HCT116 (cell line): ENCODE results near the gene PLPPR3. TPM values are rescaled to one million over a fixed set of nuclear protein-coding genes. Genes with fewer than 3 reads are reported as not detected.

Experiments used
- ATAC-seq: fragments of 200-7000 bp; cut with Tn5 transposase; 2 replicates; pipeline ENCODE4 v1.9.1; 2020; ENCODE audit warnings: mild to moderate bottlenecking, moderate library complexity
- BruUV-seq: library from RNA; stranded (reverse); fragments of 400-500 nt; replicated peaks from 2 replicates; lab custom pipeline; 2021; lab: Mats Ljungman, UMichigan
- CTCF ChIA-PET: fragments of 300-600 bp; sonication (Branson Sonifier 250); formaldehyde crosslinking; loops from one replicate; lab custom pipeline; 2021; ENCODE audit warnings: antibody characterized with exemption; lab: Charles Lee
- POLR2A ChIA-PET: fragments of 300-600, 350-600 bp; sonication (Branson Sonifier 250); formaldehyde crosslinking; loops from one replicate; lab custom pipeline; 2021; ENCODE audit warnings: antibody characterized with exemption; lab: Charles Lee
- RAD21 ChIA-PET, 2 experiments: fragments of 300-600 bp; sonication (Branson Sonifier 250); formaldehyde crosslinking; loops; one replicate each; lab custom pipeline; 2023; ENCODE audit warnings: low total read pairs in 2 of 2; ENCODE audit not compliant: uncharacterized antibody in 2 of 2, unreplicated experiment in 2 of 2, low non-redundant PET in 1 of 2; lab: Charles Lee
- DNase-seq: peaks from one replicate; pipeline ENCODE4 v3.0.0-alpha.2; 2010; ENCODE audit warnings: low read depth, low spot score
- H2AFZ ChIP-seq: fragments of 200-600 bp; shearing (Covaris generic), sonication (generic); 2 replicates; pipeline ENCODE4 v1.6.1; 2017; ENCODE audit warnings: low read depth, mixed run types, mixed read lengths, antibody characterized with exemption, low read length; ENCODE audit not compliant: poor library complexity, severe bottlenecking
- H3K27ac ChIP-seq: 2 replicates; pipeline ENCODE4 v1.5.1; 2012; ENCODE audit warnings: low read depth, low read length
- H3K27me3 ChIP-seq: fragments of 200-600 bp; sonication (generic); 2 replicates; pipeline ENCODE4 v1.6.1; 2016; ENCODE audit warnings: mixed run types, low read length, mixed read lengths; ENCODE audit not compliant: insufficient read depth
- H3K36me3 ChIP-seq, 2 experiments: fragments of 200-500 bp in 1 of 2; fragments of 200-600 bp in 1 of 2; sonication (Bioruptor generic) in 1 of 2; sonication (generic) in 1 of 2; 2 replicates each; pipeline versions ENCODE4 v1.5.1 to v1.6.1; 2014 to 2016; ENCODE audit warnings: low read length in 2 of 2, inconsistent platforms in 1 of 2, mixed read lengths in 1 of 2, mixed run types in 1 of 2; ENCODE audit not compliant: insufficient read depth in 2 of 2, control insufficient read depth in 1 of 2
- H3K4me1 ChIP-seq, 2 experiments: fragments of 200-600 bp in 1 of 2; sonication (generic) in 1 of 2; 2 replicates each; pipeline versions ENCODE4 v1.5.1 to v1.6.1; 2012 to 2017; ENCODE audit warnings: low read length in 2 of 2, inconsistent platforms in 1 of 2, mild to moderate bottlenecking in 1 of 2, mixed read lengths in 1 of 2, mixed run types in 1 of 2, moderate library complexity in 1 of 2; ENCODE audit not compliant: insufficient read depth in 2 of 2, control insufficient read depth in 1 of 2
- H3K4me2 ChIP-seq: fragments of 200-600 bp; sonication (generic); 2 replicates; pipeline ENCODE4 v1.6.1; 2017; ENCODE audit warnings: mixed run types, low read length, mixed read lengths
- H3K4me3 ChIP-seq, 2 experiments: fragments of 200-600 bp in 1 of 2; sonication (generic) in 1 of 2; replicated peaks in 1 of 2; 2 replicates each; pipeline ENCODE4 v1.5.1; 2011 to 2016; ENCODE audit warnings: low read length in 2 of 2, control low read depth in 1 of 2, low read depth in 1 of 2, mild to moderate bottlenecking in 1 of 2, mixed read lengths in 1 of 2, mixed run types in 1 of 2
- H3K79me2 ChIP-seq: fragments of 200-600 bp; sonication (generic); 2 replicates; pipeline ENCODE4 v1.6.1; 2017; ENCODE audit warnings: mild to moderate bottlenecking, mixed run types, low read length, moderate library complexity, mixed read lengths; ENCODE audit not compliant: insufficient read depth
- H3K9ac ChIP-seq: fragments of 200-600 bp; sonication (generic); 2 replicates; pipeline ENCODE4 v1.6.1; 2016; ENCODE audit warnings: low read length, mixed read lengths
- H3K9me2 ChIP-seq: fragments of 200-600 bp; sonication (generic), shearing (Covaris generic); 2 replicates; pipeline ENCODE4 v1.6.1; 2017; ENCODE audit warnings: mixed run types, mild to moderate bottlenecking, moderate library complexity; ENCODE audit not compliant: insufficient read depth
- H3K9me3 ChIP-seq, 2 experiments: fragments of 200-500 bp in 1 of 2; fragments of 200-600 bp in 1 of 2; sonication (Bioruptor generic) in 1 of 2; sonication (generic) in 1 of 2; 2 replicates each; pipeline ENCODE4 v1.6.1; 2014 to 2017; ENCODE audit warnings: low read length in 2 of 2, mixed read lengths in 2 of 2, inconsistent platforms in 1 of 2, low read depth in 1 of 2, mild to moderate bottlenecking in 1 of 2, mixed run types in 1 of 2, moderate library complexity in 1 of 2; ENCODE audit not compliant: control insufficient read depth in 1 of 2, insufficient read depth in 1 of 2
- H4K20me1 ChIP-seq: fragments of 200-600 bp; sonication (generic), shearing (Covaris generic); 2 replicates; pipeline ENCODE4 v1.6.1; 2017; ENCODE audit warnings: mixed run types, mild to moderate bottlenecking, moderate library complexity; ENCODE audit not compliant: insufficient read depth
- EGR1 ChIP-seq: IDR thresholded peaks from 2 replicates; pipeline ENCODE4 v1.6.1; 2012; ENCODE audit warnings: low read depth
- ELF1 ChIP-seq: IDR thresholded peaks from 2 replicates; pipeline ENCODE4 v1.6.1; 2012; ENCODE audit warnings: low read depth, borderline replicate concordance
- EZH2 ChIP-seq: fragments of 200-600 bp; sonication (generic); IDR thresholded peaks from 2 replicates; pipeline ENCODE4 v1.6.1; 2017; ENCODE audit warnings: antibody characterized with exemption, mixed run types
- EZH2phosphoT487 ChIP-seq: fragments of 200-600 bp; IDR thresholded peaks from 2 replicates; pipeline ENCODE4 v1.6.1; 2018; ENCODE audit warnings: antibody characterized with exemption, borderline replicate concordance
- FOSL1 ChIP-seq: IDR thresholded peaks from 2 replicates; pipeline ENCODE4 v1.6.1; 2012; ENCODE audit warnings: low read depth
- POLR2A ChIP-seq: IDR thresholded peaks from 2 replicates; pipeline ENCODE4 v1.7.0; 2011; ENCODE audit warnings: borderline replicate concordance; ENCODE audit not compliant: insufficient read depth, insufficient read length; ENCODE audit errors: extremely low read depth
- POLR2AphosphoS5 ChIP-seq: IDR thresholded peaks from 2 replicates; pipeline ENCODE4 v1.6.1; 2011; ENCODE audit warnings: mild to moderate bottlenecking, low read depth, low read length, moderate library complexity
- SIN3A ChIP-seq: IDR thresholded peaks from 2 replicates; pipeline ENCODE4 v1.6.1; 2012; ENCODE audit warnings: low read depth
- SRF ChIP-seq: IDR thresholded peaks from 2 replicates; pipeline ENCODE4 v1.6.1; 2012; ENCODE audit warnings: low read depth
- TCF7L2 ChIP-seq: IDR thresholded peaks from 2 replicates; pipeline ENCODE4 v1.7.0; 2011; ENCODE audit warnings: borderline replicate concordance, inconsistent platforms; ENCODE audit not compliant: insufficient read depth, insufficient read length; ENCODE audit errors: extremely low read depth
- YY1 ChIP-seq: IDR thresholded peaks from 2 replicates; pipeline ENCODE4 v1.6.1; 2011; ENCODE audit warnings: low read length, low read depth, moderate library complexity, mild to moderate bottlenecking; ENCODE audit not compliant: insufficient replicate concordance; ENCODE audit errors: extremely low read depth
- ZFX ChIP-seq: fragments of 450-650 bp; IDR thresholded peaks from 2 replicates; pipeline ENCODE4 v1.6.1; 2017
- intact Hi-C: fragments of 100-400 bp; cut with micrococcal nuclease; formaldehyde crosslinking; loops from 2 replicates; pipeline ENCODE4 v1.10.0; 2022
- total RNA-seq: library from RNA; stranded (reverse); gene quantifications from one replicate; pipeline ENCODE4 v1.2.1, GENCODE V29; 2021; ENCODE audit not compliant: unreplicated experiment
- TF ChIP-seq, protein P1 (sequence below): IDR thresholded peaks from 2 replicates; pipeline ENCODE4 v1.6.1; 2012
- TF ChIP-seq, protein P2 (sequence below), 3 experiments: fragments of 200-600 bp in 1 of 3; sonication (generic) in 1 of 3; IDR thresholded peaks in 2 of 3; conservative IDR thresholded peaks in 1 of 3; 2 replicates each; pipeline ENCODE4 v1.5.1; 2012 to 2017; ENCODE audit warnings: low read depth in 2 of 3, low read length in 2 of 3, antibody characterized with exemption in 1 of 3, borderline replicate concordance in 1 of 3, control low read depth in 1 of 3, mild to moderate bottlenecking in 1 of 3, mixed read lengths in 1 of 3, mixed run types in 1 of 3, moderate library complexity in 1 of 3; ENCODE audit not compliant: insufficient read depth in 1 of 3
- TF ChIP-seq, protein P3 (sequence below): IDR thresholded peaks from 2 replicates; pipeline ENCODE4 v1.6.1; 2011; ENCODE audit warnings: mild to moderate bottlenecking, low read length, moderate library complexity; ENCODE audit not compliant: insufficient replicate concordance; ENCODE audit errors: extremely low read depth
- TF ChIP-seq, protein P4 (sequence below): IDR thresholded peaks from 2 replicates; pipeline ENCODE4 v1.6.1; 2012; ENCODE audit warnings: low read depth
- TF ChIP-seq, protein P5 (sequence below): IDR thresholded peaks from 2 replicates; pipeline ENCODE4 v1.6.1; 2012

The PLPPR3 gene
- total RNA-seq, 1 experiment from 2014 or later, result 0.27 TPM

DNA sequence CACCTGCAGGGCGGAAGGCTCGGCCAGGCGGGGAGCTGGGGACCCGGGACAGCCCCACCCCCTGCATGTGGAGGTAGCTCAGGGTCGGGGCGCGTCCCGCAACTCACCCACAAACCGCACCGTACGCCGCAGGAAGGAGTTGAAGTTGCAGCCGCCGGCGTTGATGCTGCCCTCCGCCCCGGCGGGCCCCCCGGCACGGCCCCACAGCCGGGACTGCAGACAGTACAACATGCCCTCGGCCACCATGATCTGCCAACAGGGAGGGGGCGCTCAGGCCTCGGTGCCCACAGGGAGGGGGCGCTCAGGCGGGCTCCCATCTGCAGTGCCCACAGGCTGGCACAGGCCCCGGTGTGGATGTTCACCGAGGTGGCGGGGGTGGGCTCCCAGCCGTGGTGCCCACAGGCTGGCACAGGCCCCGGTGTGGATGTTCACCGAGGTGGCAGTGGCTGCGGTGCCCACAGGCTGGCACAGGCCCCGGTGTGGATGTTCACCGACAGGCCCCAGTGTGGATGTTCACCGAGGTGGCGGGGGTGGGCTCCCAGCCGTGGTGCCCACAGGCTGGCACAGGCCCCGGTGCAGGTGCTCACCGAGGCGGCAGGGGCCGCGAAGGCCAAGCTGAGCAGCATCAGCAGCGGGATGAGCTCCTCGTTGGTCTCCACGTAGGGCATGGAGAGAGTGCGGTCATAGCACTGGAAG is 6.5 kb downstream of the PLPPR3 start:
- BruUV-seq, result no TSS peak
- peaks cover 5% of the 10 kb centered on the region; the same call in 1 of the 2 replicates for H4K20me1 ChIP-seq
- H3K9ac ChIP-seq, result no peak overlapping the region
- TF ChIP-seq, protein P1, sequence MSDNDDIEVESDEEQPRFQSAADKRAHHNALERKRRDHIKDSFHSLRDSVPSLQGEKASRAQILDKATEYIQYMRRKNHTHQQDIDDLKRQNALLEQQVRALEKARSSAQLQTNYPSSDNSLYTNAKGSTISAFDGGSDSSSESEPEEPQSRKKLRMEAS, result no peak
- TF ChIP-seq EGR1 (no peak), SIN3A (no peak), FOSL1 (no peak), EZH2 (no peak), ZFX (no peak), SRF (no peak), ELF1 (no peak), POLR2AphosphoS5 (no peak), POLR2A (no peak), YY1 (no peak), EZH2phosphoT487 (no peak), TCF7L2 (no peak)
- TF ChIP-seq, protein P2, sequence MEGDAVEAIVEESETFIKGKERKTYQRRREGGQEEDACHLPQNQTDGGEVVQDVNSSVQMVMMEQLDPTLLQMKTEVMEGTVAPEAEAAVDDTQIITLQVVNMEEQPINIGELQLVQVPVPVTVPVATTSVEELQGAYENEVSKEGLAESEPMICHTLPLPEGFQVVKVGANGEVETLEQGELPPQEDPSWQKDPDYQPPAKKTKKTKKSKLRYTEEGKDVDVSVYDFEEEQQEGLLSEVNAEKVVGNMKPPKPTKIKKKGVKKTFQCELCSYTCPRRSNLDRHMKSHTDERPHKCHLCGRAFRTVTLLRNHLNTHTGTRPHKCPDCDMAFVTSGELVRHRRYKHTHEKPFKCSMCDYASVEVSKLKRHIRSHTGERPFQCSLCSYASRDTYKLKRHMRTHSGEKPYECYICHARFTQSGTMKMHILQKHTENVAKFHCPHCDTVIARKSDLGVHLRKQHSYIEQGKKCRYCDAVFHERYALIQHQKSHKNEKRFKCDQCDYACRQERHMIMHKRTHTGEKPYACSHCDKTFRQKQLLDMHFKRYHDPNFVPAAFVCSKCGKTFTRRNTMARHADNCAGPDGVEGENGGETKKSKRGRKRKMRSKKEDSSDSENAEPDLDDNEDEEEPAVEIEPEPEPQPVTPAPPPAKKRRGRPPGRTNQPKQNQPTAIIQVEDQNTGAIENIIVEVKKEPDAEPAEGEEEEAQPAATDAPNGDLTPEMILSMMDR (IDR thresholded peaks at IDR 0.05 in 2 of 3, conservative IDR thresholded peaks at IDR 0.05 in 1 of 3; ENCODE audit: borderline replicate concordance in 1 of 3, insufficient read depth in 1 of 3, low read depth in 2 of 3, low read length in 2 of 3), result no peak
- TF ChIP-seq, protein P3, sequence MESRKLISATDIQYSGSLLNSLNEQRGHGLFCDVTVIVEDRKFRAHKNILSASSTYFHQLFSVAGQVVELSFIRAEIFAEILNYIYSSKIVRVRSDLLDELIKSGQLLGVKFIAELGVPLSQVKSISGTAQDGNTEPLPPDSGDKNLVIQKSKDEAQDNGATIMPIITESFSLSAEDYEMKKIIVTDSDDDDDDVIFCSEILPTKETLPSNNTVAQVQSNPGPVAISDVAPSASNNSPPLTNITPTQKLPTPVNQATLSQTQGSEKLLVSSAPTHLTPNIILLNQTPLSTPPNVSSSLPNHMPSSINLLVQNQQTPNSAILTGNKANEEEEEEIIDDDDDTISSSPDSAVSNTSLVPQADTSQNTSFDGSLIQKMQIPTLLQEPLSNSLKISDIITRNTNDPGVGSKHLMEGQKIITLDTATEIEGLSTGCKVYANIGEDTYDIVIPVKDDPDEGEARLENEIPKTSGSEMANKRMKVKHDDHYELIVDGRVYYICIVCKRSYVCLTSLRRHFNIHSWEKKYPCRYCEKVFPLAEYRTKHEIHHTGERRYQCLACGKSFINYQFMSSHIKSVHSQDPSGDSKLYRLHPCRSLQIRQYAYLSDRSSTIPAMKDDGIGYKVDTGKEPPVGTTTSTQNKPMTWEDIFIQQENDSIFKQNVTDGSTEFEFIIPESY, result no peak
- TF ChIP-seq, protein P4, sequence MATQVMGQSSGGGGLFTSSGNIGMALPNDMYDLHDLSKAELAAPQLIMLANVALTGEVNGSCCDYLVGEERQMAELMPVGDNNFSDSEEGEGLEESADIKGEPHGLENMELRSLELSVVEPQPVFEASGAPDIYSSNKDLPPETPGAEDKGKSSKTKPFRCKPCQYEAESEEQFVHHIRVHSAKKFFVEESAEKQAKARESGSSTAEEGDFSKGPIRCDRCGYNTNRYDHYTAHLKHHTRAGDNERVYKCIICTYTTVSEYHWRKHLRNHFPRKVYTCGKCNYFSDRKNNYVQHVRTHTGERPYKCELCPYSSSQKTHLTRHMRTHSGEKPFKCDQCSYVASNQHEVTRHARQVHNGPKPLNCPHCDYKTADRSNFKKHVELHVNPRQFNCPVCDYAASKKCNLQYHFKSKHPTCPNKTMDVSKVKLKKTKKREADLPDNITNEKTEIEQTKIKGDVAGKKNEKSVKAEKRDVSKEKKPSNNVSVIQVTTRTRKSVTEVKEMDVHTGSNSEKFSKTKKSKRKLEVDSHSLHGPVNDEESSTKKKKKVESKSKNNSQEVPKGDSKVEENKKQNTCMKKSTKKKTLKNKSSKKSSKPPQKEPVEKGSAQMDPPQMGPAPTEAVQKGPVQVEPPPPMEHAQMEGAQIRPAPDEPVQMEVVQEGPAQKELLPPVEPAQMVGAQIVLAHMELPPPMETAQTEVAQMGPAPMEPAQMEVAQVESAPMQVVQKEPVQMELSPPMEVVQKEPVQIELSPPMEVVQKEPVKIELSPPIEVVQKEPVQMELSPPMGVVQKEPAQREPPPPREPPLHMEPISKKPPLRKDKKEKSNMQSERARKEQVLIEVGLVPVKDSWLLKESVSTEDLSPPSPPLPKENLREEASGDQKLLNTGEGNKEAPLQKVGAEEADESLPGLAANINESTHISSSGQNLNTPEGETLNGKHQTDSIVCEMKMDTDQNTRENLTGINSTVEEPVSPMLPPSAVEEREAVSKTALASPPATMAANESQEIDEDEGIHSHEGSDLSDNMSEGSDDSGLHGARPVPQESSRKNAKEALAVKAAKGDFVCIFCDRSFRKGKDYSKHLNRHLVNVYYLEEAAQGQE, result no peak
- TF ChIP-seq, protein P5, sequence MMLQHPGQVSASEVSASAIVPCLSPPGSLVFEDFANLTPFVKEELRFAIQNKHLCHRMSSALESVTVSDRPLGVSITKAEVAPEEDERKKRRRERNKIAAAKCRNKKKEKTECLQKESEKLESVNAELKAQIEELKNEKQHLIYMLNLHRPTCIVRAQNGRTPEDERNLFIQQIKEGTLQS, result no peak
- H3K4me2 ChIP-seq, result no peak overlapping the region
- intact Hi-C loops, result no loop called here
- ChIA-PET CTCF (no interaction called here), RAD21 (no interaction called here), POLR2A (no interaction called here)
- no peaks in the 10 kb centered on the region for H3K9me2 ChIP-seq
- no peak overlapping the region for H3K4me3 ChIP-seq
- no peak overlapping the region for H3K27ac ChIP-seq
- peaks cover 13% of the 10 kb centered on the region; the same call in 1 of the 2 replicates for H3K79me2 ChIP-seq
- no peaks in the 10 kb centered on the region for H3K4me1 ChIP-seq
- H3K9me3 ChIP-seq, result no peaks in the 10 kb centered on the region
- H2AFZ ChIP-seq, result no peak overlapping the region
- ATAC-seq, result no peak
- peaks cover 7 to 14% of the 10 kb centered on the region in 2 experiments; a peak in 3 of 4 replicates for H3K36me3 ChIP-seq
- H3K27me3 ChIP-seq, result no peaks in the 10 kb centered on the region
- DNase-seq, result no peak
